Glomerular visceral epithelial cell (primary cell): ENCODE measurements around the gene ACOT9.
A peak's percentile ranks its signal among the peaks of the same experiment; 100 is the strongest.
"Not testable (repeated sequence)": the region's sequence is repeated elsewhere in the genome, so short reads cannot be mapped to it uniquely, and the experiment has no call there.

Experiments
- DNase-seq: peaks from one replicate; pipeline ENCODE4 v3.0.0-alpha.2; 2016; ENCODE audit errors: extremely low spot score

Gene ACOT9

GRCh38 chrX:23766650-23767551 lies 23.8 kb upstream of the ACOT9 start:
- DNase-seq = no peak

GRCh38 chrX:23765868-23766267 lies 22.8 kb upstream of the ACOT9 start:
- DNase-seq = no peak

GRCh38 chrX:23765449-23765848 lies 22.4 kb upstream of the ACOT9 start:
- DNase-seq = no peak

- DNase-seq = no peak
Measured at GRCh38 chrX:23764188-23764984, 21.3 kb upstream of the ACOT9 start.

GRCh38 chrX:23759821-23760220 lies 16.7 kb upstream of the ACOT9 start:
- no peak for DNase-seq

GRCh38 chrX:23756165-23756564 lies 13.1 kb upstream of the ACOT9 start:
- peak; percentile 33 for DNase-seq

- no peak for DNase-seq
Measured at GRCh38 chrX:23754664-23755063, 11.6 kb upstream of the ACOT9 start.

GRCh38 chrX:23752740-23753415 lies 9.8 kb upstream of the ACOT9 start:
- DNase-seq = peak; percentile 9

- DNase-seq = no peak
Measured at GRCh38 chrX:23749576-23749975, 6.5 kb upstream of the ACOT9 start.

GRCh38 chrX:23749129-23749528 lies 6.1 kb upstream of the ACOT9 start:
- no peak for DNase-seq

GRCh38 chrX:23745786-23746185 lies 2.7 kb upstream of the ACOT9 start:
- DNase-seq = no peak

- DNase-seq = not testable (repeated sequence)
Measured at GRCh38 chrX:23743623-23743971, 521 bp upstream of the ACOT9 start.

GRCh38 chrX:23742174-23742696 lies 841 bp downstream of the ACOT9 start:
- peak; percentile 81 for DNase-seq

- no peak for DNase-seq
Measured at GRCh38 chrX:23737413-23737812, 5.7 kb downstream of the ACOT9 start.

- DNase-seq = no peak
Measured at GRCh38 chrX:23736030-23736429, 7.0 kb downstream of the ACOT9 start.

GRCh38 chrX:23732704-23733103 lies 10.4 kb downstream of the ACOT9 start:
- no peak for DNase-seq

GRCh38 chrX:23731951-23732350 lies 11.1 kb downstream of the ACOT9 start:
- DNase-seq = no peak

GRCh38 chrX:23729214-23729613 lies 13.9 kb downstream of the ACOT9 start:
- no peak for DNase-seq

GRCh38 chrX:23727206-23727605 lies 15.9 kb downstream of the ACOT9 start:
- no peak for DNase-seq

GRCh38 chrX:23726191-23726590 lies 16.9 kb downstream of the ACOT9 start:
- no peak for DNase-seq

- no peak for DNase-seq
Measured at GRCh38 chrX:23720117-23720677, 22.9 kb downstream of the ACOT9 start.

- no peak for DNase-seq
Measured at GRCh38 chrX:23705235-23705634, 37.8 kb downstream of the ACOT9 start.
